Mesodermal cell (in vitro differentiated cells): ENCODE measurements around the gene NKAIN2.

Experiments used
- H3K27ac ChIP-seq: 2 replicates; pipeline ENCODE4 v1.7.0; 2013; ENCODE audit warnings: mild to moderate bottlenecking, low read depth, low read length, moderate library complexity; ENCODE audit not compliant: severe bottlenecking
- H3K36me3 ChIP-seq: 2 replicates; pipeline ENCODE4 v1.7.1; 2013; ENCODE audit warnings: mild to moderate bottlenecking, low read length, moderate library complexity; ENCODE audit not compliant: control insufficient read depth, insufficient read depth
- H3K4me1 ChIP-seq: one replicate; pipeline ENCODE4 v1.7.1; 2013; ENCODE audit warnings: mild to moderate bottlenecking, low read length; ENCODE audit not compliant: insufficient read depth, control insufficient read depth, poor library complexity, severe bottlenecking
- H3K4me3 ChIP-seq: 2 replicates; pipeline ENCODE4 v1.7.0; 2013; ENCODE audit warnings: low read length, control low read depth, mild to moderate bottlenecking; ENCODE audit not compliant: insufficient read depth, poor library complexity, severe bottlenecking; ENCODE audit errors: extremely low read depth
- H3K9me3 ChIP-seq: 2 replicates; pipeline ENCODE4 v1.7.1; 2013; ENCODE audit warnings: mild to moderate bottlenecking, low read length, moderate library complexity; ENCODE audit not compliant: control insufficient read depth
- WGBS, 2 experiments: methylation state at CpG; one replicate each; pipeline ENCODE4 v1.1.5; 2013; ENCODE audit warnings: missing lambda C conversion rate in 2 of 2; ENCODE audit not compliant: insufficient coverage in 2 of 2; 5-methylcytosine and 5-hydroxymethylcytosine counted together

The NKAIN2 gene

GRCh38 chr6:124869416-124869815 lies 1065.8 kb downstream of the NKAIN2 start:
- H3K36me3 ChIP-seq = no peaks in the 10 kb centered on the region
- H3K4me3 ChIP-seq = no peak overlapping the region
- H3K4me1 ChIP-seq = no peaks in the 10 kb centered on the region
- H3K9me3 ChIP-seq = no peaks in the 10 kb centered on the region
- WGBS, 2 experiments = 60 to 93% methylated on average over 1 to 2 of the region's 2 CpGs
- H3K27ac ChIP-seq = no peak overlapping the region

- H3K27ac ChIP-seq = no peak overlapping the region
Measured at GRCh38 chr6:124870611-124871459, 1067.2 kb downstream of the NKAIN2 start.

DNA sequence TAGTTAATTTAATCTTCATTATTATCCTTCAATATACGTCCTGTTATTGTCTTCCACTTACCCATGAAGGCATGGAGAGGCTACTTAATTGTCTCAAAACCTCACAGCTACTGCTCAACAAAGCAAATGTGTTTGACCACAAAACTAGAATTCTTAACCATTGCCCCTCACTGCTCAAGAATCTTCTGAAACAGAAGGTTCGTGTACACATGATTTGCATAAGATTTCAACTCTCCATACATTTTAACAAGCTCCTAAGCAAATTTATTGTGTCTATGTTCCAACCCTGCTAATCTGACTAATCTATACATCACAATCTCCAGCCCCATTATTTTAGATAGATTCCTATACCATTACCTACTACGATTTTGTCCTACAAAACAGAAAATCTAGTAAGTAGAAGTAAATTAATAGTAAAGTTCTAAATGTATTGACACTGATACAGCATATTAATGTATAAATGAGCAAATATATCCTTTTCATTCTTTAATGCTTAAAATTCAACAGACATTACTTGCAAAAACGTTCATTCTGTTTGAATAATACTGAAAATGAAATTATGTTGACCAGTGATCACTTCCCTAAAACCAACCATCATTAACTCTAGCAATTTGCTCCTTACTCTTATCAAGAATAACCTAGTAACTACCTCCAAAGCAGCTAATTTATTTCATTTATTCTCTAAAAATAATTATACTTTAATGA lies 1068.8 kb downstream of the NKAIN2 start:
- no peaks in the 10 kb centered on the region for H3K36me3 ChIP-seq
- WGBS, 2 experiments = 82 to 91% methylated on average over 2 of the region's 4 CpGs
- H3K4me1 ChIP-seq = no peaks in the 10 kb centered on the region
- no peak overlapping the region for H3K27ac ChIP-seq
- no peaks in the 10 kb centered on the region for H3K9me3 ChIP-seq
- no peak overlapping the region for H3K4me3 ChIP-seq

More at GRCh38 chr6:124870611-124871459, 1067.2 kb downstream of the NKAIN2 start:
- H3K36me3 ChIP-seq = no peaks in the 10 kb centered on the region
- no peak overlapping the region for H3K4me3 ChIP-seq
- no CpG with 5 or more reads among the region's 4 CpGs for WGBS, 2 experiments
- no peaks in the 10 kb centered on the region for H3K9me3 ChIP-seq
- no peaks in the 10 kb centered on the region for H3K4me1 ChIP-seq

DNA sequence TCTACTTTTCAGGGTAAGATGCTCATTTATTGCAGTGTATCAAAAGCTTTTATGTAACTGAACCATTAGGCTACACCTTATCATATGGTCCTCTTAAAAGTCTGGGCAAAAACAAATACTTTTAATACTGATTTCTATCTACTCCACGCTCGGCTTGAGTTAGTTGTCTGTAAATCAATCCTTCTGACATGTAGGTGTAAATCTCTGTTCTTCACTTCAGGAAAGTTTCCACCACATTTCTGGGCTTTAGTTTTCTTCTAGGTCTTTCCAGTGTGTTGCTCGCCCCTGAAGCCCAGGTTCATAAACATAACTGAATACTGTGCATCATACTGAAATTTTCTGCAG lies 1069.4 kb downstream of the NKAIN2 start:
- Histone ChIP-seq H3K4me3 (no peak overlapping the region), H3K9me3 (no peaks in the 10 kb centered on the region), H3K27ac (no peak overlapping the region), H3K36me3 (no peaks in the 10 kb centered on the region), H3K4me1 (no peaks in the 10 kb centered on the region)
- WGBS, 2 experiments = 89 to 92% methylated on average over 1 to 3 of the region's 3 CpGs
